ENCODE measurements around the gene MOGAT3.
A peak's percentile ranks its signal among the peaks of the same experiment; 100 is the strongest.

MOGAT3 gene

GRCh38 chr7:101170617-101171441 is 30.0 kb downstream of the MOGAT3 start:
- DNase-seq = no peak

- peak; percentile 18 to 24 for DNase-seq
These were observed 30.8 kb downstream of the MOGAT3 start for GRCh38 chr7:101169838-101170551.

GRCh38 chr7:101169110-101169837 is 31.6 kb downstream of the MOGAT3 start:
- DNase-seq = no peak

- no peak for DNase-seq
These were observed 32.3 kb downstream of the MOGAT3 start for GRCh38 chr7:101168412-101169049.

GRCh38 chr7:101167645-101168411 is 33.0 kb downstream of the MOGAT3 start:
- no peak for DNase-seq

GRCh38 chr7:101166909-101167644 is 33.8 kb downstream of the MOGAT3 start:
- no peak for DNase-seq

- DNase-seq = no peak
These were observed 34.3 kb downstream of the MOGAT3 start for GRCh38 chr7:101166648-101166908.

- no peak for DNase-seq
These were observed 34.7 kb downstream of the MOGAT3 start for GRCh38 chr7:101165958-101166647.

- peak; percentile 70 to 82 for DNase-seq
These were observed 35.5 kb downstream of the MOGAT3 start, which contains the start of gene VGF for GRCh38 chr7:101165075-101165957. VGF (minus strand) TSS chr7:101165569; CDS start chr7:101164843, 726 bp downstream.

- no peak for DNase-seq
These were observed 36.6 kb downstream of the MOGAT3 start for GRCh38 chr7:101164071-101164840.

GRCh38 chr7:101163279-101164070 is 37.4 kb downstream of the MOGAT3 start:
- no peak for DNase-seq

GRCh38 chr7:101162551-101163278 is 38.1 kb downstream of the MOGAT3 start:
- DNase-seq = no peak

GRCh38 chr7:101161692-101162471 is 39.0 kb downstream of the MOGAT3 start:
- DNase-seq = no peak

- no peak for DNase-seq
These were observed 39.9 kb downstream of the MOGAT3 start for GRCh38 chr7:101160910-101161309.

GRCh38 chr7:101159696-101160674 is 40.9 kb downstream of the MOGAT3 start:
- no peak for DNase-seq
